OCI-LY3 (cell line): ENCODE results near the gene GALR2.

ENCODE experiments used
- EZH2phosphoT487 ChIP-seq: fragments of 200-600 bp; shearing (Covaris generic); IDR thresholded peaks from 2 replicates; pipeline ENCODE4 v1.6.1; 2018; ENCODE audit warnings: antibody characterized with exemption, mixed run types, low read depth
- TF ChIP-seq, protein P1 (sequence below): fragments of 200-600, 300-600 bp; sonication (generic); IDR thresholded peaks from 2 replicates; pipeline ENCODE4 v1.5.1; 2014; ENCODE audit warnings: antibody characterized with exemption, low read length, low read depth

DNA sequence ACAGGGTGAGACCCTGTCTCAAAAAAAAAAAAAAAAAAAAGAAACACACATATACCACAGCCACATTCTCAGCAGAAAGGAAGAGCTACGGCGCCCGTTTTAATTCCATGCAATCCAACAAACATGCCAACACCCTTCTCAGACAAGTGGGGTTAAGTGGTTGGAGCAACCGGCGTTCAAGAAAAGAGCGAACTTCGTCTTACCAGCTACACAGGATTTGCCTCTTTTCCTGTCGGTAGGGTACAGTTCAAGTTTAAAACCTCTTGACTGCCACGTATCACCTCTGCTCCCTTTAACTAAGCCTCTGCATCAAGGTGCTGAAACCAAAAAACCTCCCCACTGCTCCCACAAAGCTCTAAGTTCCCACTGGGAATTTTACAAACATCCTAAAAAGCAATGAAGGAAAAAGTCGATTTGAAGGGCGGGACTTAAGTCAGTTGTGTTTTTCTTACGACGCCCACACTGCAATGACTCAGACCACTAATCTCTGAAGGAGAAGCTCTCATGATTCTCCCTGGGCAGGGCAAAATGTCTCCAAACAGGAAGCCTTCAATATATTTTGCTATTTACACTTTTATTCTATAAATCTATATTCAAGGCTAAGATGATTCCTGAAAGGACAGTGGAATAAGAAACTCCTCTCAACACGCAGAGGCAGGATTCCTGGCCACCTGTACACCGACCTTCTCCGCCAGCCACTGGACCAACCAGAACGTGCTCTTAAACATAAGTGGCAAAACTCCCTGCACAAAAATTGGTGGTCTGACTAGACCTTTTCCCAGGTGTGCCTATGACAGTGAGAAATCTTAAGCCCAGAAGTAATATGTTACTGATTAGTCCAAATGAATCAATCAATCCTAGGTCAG lies 21.1 kb upstream of the GALR2 start:
- TF ChIP-seq, protein P1, sequence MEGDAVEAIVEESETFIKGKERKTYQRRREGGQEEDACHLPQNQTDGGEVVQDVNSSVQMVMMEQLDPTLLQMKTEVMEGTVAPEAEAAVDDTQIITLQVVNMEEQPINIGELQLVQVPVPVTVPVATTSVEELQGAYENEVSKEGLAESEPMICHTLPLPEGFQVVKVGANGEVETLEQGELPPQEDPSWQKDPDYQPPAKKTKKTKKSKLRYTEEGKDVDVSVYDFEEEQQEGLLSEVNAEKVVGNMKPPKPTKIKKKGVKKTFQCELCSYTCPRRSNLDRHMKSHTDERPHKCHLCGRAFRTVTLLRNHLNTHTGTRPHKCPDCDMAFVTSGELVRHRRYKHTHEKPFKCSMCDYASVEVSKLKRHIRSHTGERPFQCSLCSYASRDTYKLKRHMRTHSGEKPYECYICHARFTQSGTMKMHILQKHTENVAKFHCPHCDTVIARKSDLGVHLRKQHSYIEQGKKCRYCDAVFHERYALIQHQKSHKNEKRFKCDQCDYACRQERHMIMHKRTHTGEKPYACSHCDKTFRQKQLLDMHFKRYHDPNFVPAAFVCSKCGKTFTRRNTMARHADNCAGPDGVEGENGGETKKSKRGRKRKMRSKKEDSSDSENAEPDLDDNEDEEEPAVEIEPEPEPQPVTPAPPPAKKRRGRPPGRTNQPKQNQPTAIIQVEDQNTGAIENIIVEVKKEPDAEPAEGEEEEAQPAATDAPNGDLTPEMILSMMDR: no peak
- no peak for TF ChIP-seq EZH2phosphoT487
